HG03469 (cell line): ENCODE data around the gene NDUFS5.
"Not testable (repeated sequence)": the region's sequence is repeated elsewhere in the genome, so short reads cannot be mapped to it uniquely, and the experiment has no call there.

Source experiments
- ATAC-seq: cut with Tn5 transposase; IDR thresholded peaks from one replicate; pipeline ENCODE4 v1.9.1; 2021; ENCODE audit warnings: mild to moderate bottlenecking, moderate library complexity, moderate number of reproducible peaks; ENCODE audit not compliant: unreplicated experiment

The NDUFS5 gene

GRCh38 chr1:39026051-39026865, at the start of gene NDUFS5:
TSS of gene NDUFS5 (plus strand) at chr1:39026350. CDS start at chr1:39028725, 2,375 bp downstream.
- peak; percentile 62 for ATAC-seq

- not testable (repeated sequence) for ATAC-seq
These were observed 48.5 kb upstream of the NDUFS5 start for GRCh38 chr1:38977399-38978244.

GRCh38 chr1:38978245-38978542, 48.0 kb upstream of the NDUFS5 start:
- not testable (repeated sequence) for ATAC-seq

GRCh38 chr1:38979380-38979779, 46.8 kb upstream of the NDUFS5 start:
- ATAC-seq = not testable (repeated sequence)

GRCh38 chr1:38989979-38990378, 36.2 kb upstream of the NDUFS5 start:
- ATAC-seq = no peak

- ATAC-seq = no peak
These were observed 35.8 kb upstream of the NDUFS5 start for GRCh38 chr1:38990386-38990737.

- peak; percentile 81 for ATAC-seq
These were observed 35.2 kb upstream of the NDUFS5 start, which contains the start of gene AKIRIN1 for GRCh38 chr1:38990738-38991637. TSS of gene AKIRIN1 (plus strand) at chr1:38991276. CDS start at chr1:38991381, 105 bp downstream.

GRCh38 chr1:38991638-38992411, 34.3 kb upstream of the NDUFS5 start:
- no peak for ATAC-seq

GRCh38 chr1:38992412-38993111, 33.6 kb upstream of the NDUFS5 start:
- ATAC-seq = no peak

GRCh38 chr1:38994196-38994595, 32.0 kb upstream of the NDUFS5 start:
- ATAC-seq = no peak

- ATAC-seq = no peak
These were observed 28.9 kb upstream of the NDUFS5 start for GRCh38 chr1:38997034-38997900.

- ATAC-seq = no peak
These were observed 28.3 kb upstream of the NDUFS5 start for GRCh38 chr1:38997901-38998190.

GRCh38 chr1:39001516-39002421, 24.4 kb upstream of the NDUFS5 start:
- ATAC-seq = no peak

- no peak for ATAC-seq
These were observed 22.9 kb upstream of the NDUFS5 start for GRCh38 chr1:39003281-39003680.

- ATAC-seq = no peak
These were observed 22.4 kb upstream of the NDUFS5 start for GRCh38 chr1:39003794-39004193.

- ATAC-seq = no peak
These were observed 19.9 kb upstream of the NDUFS5 start for GRCh38 chr1:39006287-39006686.

GRCh38 chr1:39006726-39007645, 19.2 kb upstream of the NDUFS5 start:
- ATAC-seq = no peak
